RPMI8226 (cell line): ENCODE measurements around the gene RAB7B.

Experiments
- DNase-seq: peaks from one replicate; pipeline ENCODE4 v3.0.0-alpha.2; 2015

The RAB7B gene

DNA sequence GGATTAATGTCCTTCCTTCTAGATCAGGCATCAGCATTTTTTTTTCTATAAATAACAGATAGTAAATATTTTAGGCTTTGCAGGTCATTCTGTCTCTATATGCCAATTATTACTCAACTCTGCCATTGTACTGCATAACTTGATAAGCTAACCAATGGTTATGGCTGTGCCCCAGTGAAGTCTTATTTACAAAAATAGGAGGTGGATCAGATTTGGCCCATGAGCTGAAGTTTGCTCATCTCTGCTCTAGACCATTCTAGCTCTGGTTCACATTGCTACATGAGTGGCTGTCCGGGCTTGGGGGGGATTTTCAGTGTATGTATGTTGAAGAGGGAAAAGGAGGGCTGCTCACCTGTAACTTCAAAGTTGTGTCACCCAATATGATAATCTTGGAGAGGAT, 10.1 kb downstream of the RAB7B start:
- no peak for DNase-seq

- DNase-seq = no peak
Measured at GRCh38 chr1:205992218-205992882, 10.8 kb downstream of the RAB7B start.

DNA sequence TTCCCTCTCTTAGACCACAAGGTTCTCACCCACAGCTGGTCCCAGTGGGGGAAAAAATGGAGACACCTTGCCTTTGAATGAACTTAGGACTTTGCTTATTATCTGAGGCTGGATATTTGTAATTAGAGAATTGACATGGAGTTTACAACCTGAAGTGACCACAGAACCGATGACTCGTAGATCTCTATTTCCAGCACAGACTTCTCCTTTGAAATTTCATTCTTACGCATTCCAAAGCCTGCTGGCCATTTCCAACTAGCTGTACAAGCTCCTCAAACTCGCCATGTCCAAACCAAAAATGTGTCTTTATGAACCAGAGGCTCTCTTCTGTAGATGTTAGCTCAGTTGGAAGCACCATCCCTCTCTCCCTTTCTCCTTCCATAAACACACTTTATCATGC, 12.0 kb downstream of the RAB7B start:
- DNase-seq = no peak

- no peak for DNase-seq
Measured at GRCh38 chr1:205990226-205990625, 13.0 kb downstream of the RAB7B start.

DNA sequence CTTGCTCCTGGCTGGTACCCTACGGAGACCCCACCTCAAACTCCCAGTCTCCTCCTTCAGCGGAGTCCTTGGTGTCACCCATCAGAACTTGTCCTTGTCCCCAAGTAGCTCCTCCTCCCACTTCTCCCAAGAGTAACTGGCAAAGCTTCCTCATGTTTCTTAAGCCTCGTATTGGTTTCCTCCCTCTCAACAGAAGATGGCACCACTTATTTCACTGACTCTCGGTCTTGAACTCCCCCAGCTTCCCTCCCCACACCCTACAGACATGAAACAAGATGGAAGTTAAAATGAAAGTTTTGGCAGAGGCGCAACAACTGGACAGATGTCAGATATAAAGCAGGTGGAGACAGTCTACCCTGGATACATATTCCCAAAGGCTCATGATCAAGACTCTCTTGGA, 13.4 kb downstream of the RAB7B start:
- DNase-seq = peak; percentile 25

- no peak for DNase-seq
Measured at GRCh38 chr1:205988585-205988995, 14.6 kb downstream of the RAB7B start.

- no peak for DNase-seq
Measured at GRCh38 chr1:205986861-205987260, 16.3 kb downstream of the RAB7B start.

- DNase-seq = peak; percentile 37
Measured at GRCh38 chr1:205986292-205986691, 16.9 kb downstream of the RAB7B start.

DNA sequence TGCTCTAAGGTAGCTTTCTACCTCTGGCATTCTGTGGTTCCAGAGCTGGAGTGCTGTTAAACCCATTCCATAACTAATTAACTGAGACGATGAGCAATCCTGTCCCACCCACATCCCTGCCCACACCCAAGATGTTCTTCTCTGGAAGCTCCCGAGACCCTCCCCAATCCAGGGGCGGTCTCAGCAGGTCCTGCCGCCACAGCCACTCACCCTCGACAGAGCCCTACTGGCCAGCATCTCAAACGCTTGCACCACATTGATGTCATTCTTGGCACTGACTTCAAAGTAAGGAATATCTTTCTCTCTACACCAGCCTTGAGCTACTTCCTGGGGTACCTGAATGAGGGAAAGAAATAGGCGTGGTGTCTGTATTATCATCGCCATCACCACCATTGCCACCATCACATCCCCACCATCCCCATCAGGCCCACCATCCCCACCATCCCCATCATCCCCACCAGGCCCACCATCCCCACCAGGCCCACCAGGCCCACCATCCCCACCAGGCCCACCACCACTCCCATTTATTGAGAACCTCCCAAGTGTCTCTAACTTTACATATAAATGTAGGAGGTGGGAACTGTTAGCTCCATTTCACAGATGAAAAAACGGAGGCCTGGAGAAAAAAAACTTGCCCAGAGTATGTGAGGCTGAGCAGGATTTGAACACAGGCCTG, 17.7 kb downstream of the RAB7B start:
- no peak for DNase-seq

- peak; percentile 72 for DNase-seq
Measured at GRCh38 chr1:205983925-205984725, 19.1 kb downstream of the RAB7B start.

- no peak for DNase-seq
Measured at GRCh38 chr1:205981257-205981656, 21.9 kb downstream of the RAB7B start.

DNA sequence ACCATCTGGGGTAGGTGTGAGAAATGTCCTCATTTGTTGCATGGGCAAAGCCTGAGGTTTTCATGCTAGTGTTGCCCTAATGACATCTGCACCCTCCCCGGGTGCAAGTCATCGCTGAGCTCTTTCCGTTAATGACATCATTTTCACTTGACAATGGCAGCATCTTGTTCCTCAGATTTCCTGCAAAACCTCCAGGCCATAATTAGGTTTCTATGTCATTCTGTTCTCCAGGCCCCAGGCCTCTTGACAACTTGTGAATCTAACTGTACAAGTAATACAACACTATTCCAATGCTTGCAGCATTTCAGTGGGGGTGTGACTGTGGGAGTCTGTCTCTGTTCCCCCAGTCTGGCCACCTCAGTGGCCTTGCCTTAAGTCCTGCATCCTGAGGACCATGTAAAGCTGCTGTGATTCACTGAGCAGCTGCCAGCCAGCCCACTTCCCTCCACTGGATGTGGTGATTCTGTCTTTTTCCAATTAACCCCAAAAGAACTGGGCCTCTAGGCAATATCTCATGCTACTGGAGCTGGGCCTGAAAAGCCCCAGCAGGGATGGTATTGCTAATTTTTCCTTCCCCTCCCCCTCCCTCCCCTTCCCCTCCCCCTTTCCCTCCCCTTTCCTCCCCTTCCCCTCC, 22.8 kb downstream of the RAB7B start:
- DNase-seq = no peak

DNA sequence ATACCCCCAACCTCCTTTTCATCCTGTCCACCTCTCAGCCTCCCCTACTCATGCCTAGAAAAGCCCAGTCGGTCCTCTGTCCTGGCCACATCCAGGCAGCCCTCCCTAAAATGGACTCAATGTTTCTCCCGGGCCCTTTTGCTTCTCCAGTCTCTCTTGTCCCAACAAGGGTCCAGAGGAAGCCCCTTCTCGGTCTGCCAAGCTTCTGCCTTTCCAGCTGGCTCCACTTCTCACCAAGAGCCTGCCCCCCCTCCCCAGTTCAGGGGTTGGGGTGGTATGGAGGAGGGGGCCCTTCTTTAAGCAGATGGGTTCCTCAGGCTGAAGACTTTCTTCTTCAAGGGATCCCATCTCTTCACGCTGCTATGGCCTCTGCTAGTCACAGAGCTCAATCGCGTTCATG, 23.9 kb downstream of the RAB7B start:
- DNase-seq = no peak

- no peak for DNase-seq
Measured at GRCh38 chr1:205978676-205979075, 24.5 kb downstream of the RAB7B start.

- peak; percentile 88 for DNase-seq
Measured at GRCh38 chr1:205977402-205978014, 25.7 kb downstream of the RAB7B start.

- no peak for DNase-seq
Measured at GRCh38 chr1:205976708-205977401, 26.3 kb downstream of the RAB7B start.

GRCh38 chr1:205976036-205976435, 27.2 kb downstream of the RAB7B start:
- DNase-seq = no peak

- no peak for DNase-seq
Measured at GRCh38 chr1:205975387-205975998, 27.7 kb downstream of the RAB7B start.

DNA sequence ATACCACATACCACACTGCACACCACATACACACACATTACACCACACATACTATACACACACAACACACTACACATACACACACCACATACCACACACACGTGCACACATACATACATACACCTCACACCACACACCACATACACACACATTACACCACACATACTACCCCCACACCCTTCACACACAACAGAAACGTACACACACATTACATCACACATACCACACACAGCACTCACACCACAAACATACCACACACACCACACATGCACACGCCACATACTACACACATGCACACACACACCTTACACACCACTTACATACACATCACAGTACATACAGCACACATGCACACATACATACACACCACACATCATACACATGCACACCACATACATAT, 28.5 kb downstream of the RAB7B start:
- no peak for DNase-seq

- no peak for DNase-seq
Measured at GRCh38 chr1:205973377-205974232, 29.6 kb downstream of the RAB7B start.
